Lower leg skin (tissue), 4 donors: ENCODE results near the gene RNASEH2B. TPM values are rescaled to one million over a fixed set of nuclear protein-coding genes. Genes with fewer than 3 reads are reported as not detected.

ENCODE experiments used
- DNase-seq, 2 donors: peaks; one replicate each; pipeline ENCODE4 v3.0.0-alpha.2; 2019; ENCODE audit warnings: low spot score in 2 of 2
- H3K4me3 ChIP-seq: fragments of 200-600 bp; sonication (generic); 2 replicates; pipeline ENCODE4 v1.5.1; 2017; ENCODE audit warnings: mild to moderate bottlenecking, low read depth; ENCODE audit not compliant: poor library complexity, severe bottlenecking
- CTCF ChIP-seq, 3 donors: fragments of 450-650 bp; IDR thresholded peaks; one replicate each; pipeline ENCODE4 v1.5.1; 2016; ENCODE audit warnings: antibody characterized with exemption in 3 of 3, mild to moderate bottlenecking in 3 of 3, moderate library complexity in 2 of 3
- POLR2A ChIP-seq, 2 donors: fragments of 450-650 bp; IDR thresholded peaks; one replicate each; pipeline ENCODE4 v1.6.1; 2016 to 2017; ENCODE audit warnings: antibody characterized with exemption in 2 of 2, mild to moderate bottlenecking in 1 of 2, moderate library complexity in 1 of 2
- WGBS, 2 donors: methylation state at CpG; one replicate each; pipeline ENCODE4 v1.1.5; 2018; 5-methylcytosine and 5-hydroxymethylcytosine counted together
- intact Hi-C: fragments of 100-400 bp; cut with DNase I; formaldehyde crosslinking; loops from one replicate; pipeline ENCODE4 v1.15.0; 2023; ENCODE audit warnings: low total_unique reads
- total RNA-seq, 4 donors: library from RNA; depleted of rRNA; stranded (reverse); fragments of >200 nt; gene quantifications; one replicate each; pipeline ENCODE4 v1.1.0, GENCODE V29; 2016

The RNASEH2B gene
- total RNA-seq, 4 donors from 2014 or later: 22.8 to 47.9 (median 25.1) TPM

- TF ChIP-seq CTCF (IDR thresholded peaks at IDR 0.05) (no peak), POLR2A (IDR thresholded peaks at IDR 0.05) (no peak)
- intact Hi-C loops: no loop called here
- DNase-seq: no peak
Observed at GRCh38 chr13:51002736-51003135, 93.1 kb downstream of the RNASEH2B start.

GRCh38 chr13:51003642-51004041, 94.1 kb downstream of the RNASEH2B start:
- DNase-seq: no peak
- WGBS, 2 donors: 80 to 83% methylated on average over 7 of the region's 7 CpGs
- no peak for TF ChIP-seq POLR2A (IDR thresholded peaks at IDR 0.05)
- TF ChIP-seq CTCF (IDR thresholded peaks at IDR 0.05): no peak
- H3K4me3 ChIP-seq: no peak overlapping the region
- intact Hi-C loops: no loop called here

More at GRCh38 chr13:51002736-51003135, 93.1 kb downstream of the RNASEH2B start:
- 64 to 71% methylated on average over 1 of the region's 1 CpG for WGBS, 2 donors
- H3K4me3 ChIP-seq: no peak overlapping the region

GRCh38 chr13:51004111-51004865, 94.7 kb downstream of the RNASEH2B start:
- no peak overlapping the region for H3K4me3 ChIP-seq
- DNase-seq: peak in 1 of 2 donors; percentile 75
- TF ChIP-seq CTCF (IDR thresholded peaks at IDR 0.05) (no peak), POLR2A (IDR thresholded peaks at IDR 0.05) (no peak)
- 83 to 85% methylated on average over 18 of the region's 18 CpGs for WGBS, 2 donors
- intact Hi-C loops: no loop called here

GRCh38 chr13:51004918-51005460, 95.4 kb downstream of the RNASEH2B start:
- peak in 1 of 2 donors; percentile 45 for DNase-seq
- intact Hi-C loops: no loop called here
- no peak overlapping the region for H3K4me3 ChIP-seq
- WGBS, 2 donors: 72% methylated on average over 3 of the region's 3 CpGs
- TF ChIP-seq POLR2A (IDR thresholded peaks at IDR 0.05): no peak
- no peak for TF ChIP-seq CTCF (IDR thresholded peaks at IDR 0.05)

GRCh38 chr13:51005566-51005965, 96.0 kb downstream of the RNASEH2B start:
- WGBS, 2 donors: 70 to 81% methylated on average over 4 of the region's 4 CpGs
- no peak for TF ChIP-seq POLR2A (IDR thresholded peaks at IDR 0.05)
- TF ChIP-seq CTCF (IDR thresholded peaks at IDR 0.05): no peak
- H3K4me3 ChIP-seq: no peak overlapping the region
- peak in 1 of 2 donors; percentile 31 for DNase-seq
- intact Hi-C loops: no loop called here

Other genes starting within 250 kb of the RNASEH2B start
- under 1 TPM in 2 of 4 donors, not detected in 2; 0.49 to 0.61 TPM for gene DLEU7, start 66.1 kb upstream of the RNASEH2B start, total RNA-seq
- under 1 TPM in 1 of 4 donors, not detected in 3; 0.10 TPM for gene C13orf42, start 201.5 kb downstream of the RNASEH2B start, total RNA-seq